ENCODE results near the gene FUT7.
"Not testable (repeated sequence)": the region's sequence is repeated elsewhere in the genome, so short reads cannot be mapped to it uniquely, and the experiment has no call there.

Gene FUT7

GRCh38 chr9:137066096-137066861 lies 34.4 kb upstream of the FUT7 start:
- DNase-seq (ENCODE audit: extremely low read depth in 1 of 2, low read depth in 1 of 2): no peak

- no peak for DNase-seq (ENCODE audit: extremely low read depth in 1 of 2, low read depth in 1 of 2)
Observed at GRCh38 chr9:137065336-137065967, 33.6 kb upstream of the FUT7 start.

- no peak for DNase-seq (ENCODE audit: extremely low read depth in 1 of 2, low read depth in 1 of 2)
Observed at GRCh38 chr9:137064880-137065164, 32.9 kb upstream of the FUT7 start.

GRCh38 chr9:137064027-137064879 lies 32.4 kb upstream of the FUT7 start:
- no peak for DNase-seq (ENCODE audit: extremely low read depth in 1 of 2, low read depth in 1 of 2)

GRCh38 chr9:137063311-137064026 lies 31.6 kb upstream of the FUT7 start:
- DNase-seq (ENCODE audit: extremely low read depth in 1 of 2, low read depth in 1 of 2): no peak

GRCh38 chr9:137062798-137063197 lies 30.9 kb upstream of the FUT7 start:
- DNase-seq (ENCODE audit: extremely low read depth in 1 of 2, low read depth in 1 of 2): not testable (repeated sequence)

GRCh38 chr9:137062384-137062783 lies 30.5 kb upstream of the FUT7 start:
- no peak for DNase-seq (ENCODE audit: extremely low read depth in 1 of 2, low read depth in 1 of 2)

GRCh38 chr9:137058521-137059234 lies 26.8 kb upstream of the FUT7 start:
- DNase-seq (ENCODE audit: extremely low read depth in 1 of 2, low read depth in 1 of 2): no peak

- no peak for DNase-seq (ENCODE audit: extremely low read depth in 1 of 2, low read depth in 1 of 2)
Observed at GRCh38 chr9:137057545-137057944, 25.7 kb upstream of the FUT7 start.

GRCh38 chr9:137056739-137057415 lies 25.0 kb upstream of the FUT7 start:
- DNase-seq (ENCODE audit: extremely low read depth in 1 of 2, low read depth in 1 of 2): no peak

- no peak for DNase-seq (ENCODE audit: extremely low read depth in 1 of 2, low read depth in 1 of 2)
Observed at GRCh38 chr9:137055385-137056364, 23.8 kb upstream of the FUT7 start.

- no peak for DNase-seq (ENCODE audit: extremely low read depth in 1 of 2, low read depth in 1 of 2)
Observed at GRCh38 chr9:137054932-137055384, 23.1 kb upstream of the FUT7 start.

- DNase-seq (ENCODE audit: extremely low read depth in 1 of 2, low read depth in 1 of 2): no peak
Observed at GRCh38 chr9:137053944-137054931, 22.4 kb upstream of the FUT7 start, which contains the start of gene ENTPD2. Gene ENTPD2 (minus strand): TSS chr9:137054061. CDS start chr9:137053997, 64 bp downstream.

GRCh38 chr9:137052998-137053943 lies 21.4 kb upstream of the FUT7 start:
- DNase-seq (ENCODE audit: extremely low read depth in 1 of 2, low read depth in 1 of 2): no peak

- no peak for DNase-seq (ENCODE audit: extremely low read depth in 1 of 2, low read depth in 1 of 2)
Observed at GRCh38 chr9:137052293-137052692, 20.4 kb upstream of the FUT7 start.

- DNase-seq (ENCODE audit: extremely low read depth in 1 of 2, low read depth in 1 of 2): no peak
Observed at GRCh38 chr9:137051145-137051724, 19.3 kb upstream of the FUT7 start.
